Chondrocyte (in vitro differentiated cells): ENCODE measurements around the gene TEX52. TPM values are rescaled to one million over a fixed set of nuclear protein-coding genes. Genes with fewer than 3 reads are reported as not detected.

Experiments used
- DNase-seq: peaks from one replicate; pipeline ENCODE4 v3.0.0; 2021; ENCODE audit warnings: mixed read lengths, low spot score
- H3K27ac Mint-ChIP-seq: one replicate; pipeline ENCODE4 v1.8.0; 2021; ENCODE audit warnings: mild to moderate bottlenecking, moderate library complexity, mixed read lengths; ENCODE audit not compliant: unreplicated experiment
- H3K27me3 Mint-ChIP-seq: 2 replicates; pipeline ENCODE4 v1.8.0; 2021; ENCODE audit warnings: low read depth, mixed read lengths
- H3K36me3 Mint-ChIP-seq: 2 replicates; pipeline ENCODE4 v1.8.0; 2021; ENCODE audit warnings: low read depth, mixed read lengths
- H3K4me1 Mint-ChIP-seq: 2 replicates; pipeline ENCODE4 v1.8.0; 2021; ENCODE audit warnings: low read depth, mild to moderate bottlenecking, mixed read lengths
- H3K4me3 Mint-ChIP-seq: one replicate; pipeline ENCODE4 v1.8.0; 2021; ENCODE audit warnings: mild to moderate bottlenecking, moderate library complexity, mixed read lengths; ENCODE audit not compliant: unreplicated experiment
- H3K9me3 Mint-ChIP-seq: 2 replicates; pipeline ENCODE4 v1.8.0; 2021; ENCODE audit warnings: low read depth, mixed read lengths
- long read RNA-seq: library from polyadenylated mRNA; stranded (forward); transcript quantifications from one replicate; pipeline ENCODE4 v2.0.0, GENCODE V29; 2021
- total RNA-seq: library from RNA; stranded (reverse); gene quantifications from 3 replicates; pipeline ENCODE4 v1.2.1, GENCODE V29; 2021
- TF ChIP-seq, protein P1 (sequence below): fragments of 200-600 bp; sonication (generic); IDR thresholded peaks from 2 replicates; pipeline ENCODE4 v1.5.0; 2021; ENCODE audit warnings: antibody characterized with exemption, mild to moderate bottlenecking, moderate library complexity

Gene TEX52
- total RNA-seq = not detected in 3 replicates
- long read RNA-seq = 0 reads

GRCh38 chr12:2857021-2857431 is at the start of gene TEX52:
Gene TEX52, minus strand, starts transcription at chr12:2857039. Its CDS starts 13 bp downstream, at chr12:2857026.
- no peak within 1 kb of the TSS for H3K4me3 Mint-ChIP-seq
- peaks cover 2% of the 10 kb centered on the region for H3K36me3 Mint-ChIP-seq
- H3K27me3 Mint-ChIP-seq = no peaks in the 10 kb centered on the region
- no peak within 1 kb of the TSS for H3K27ac Mint-ChIP-seq
- no peaks in the 10 kb centered on the region for H3K9me3 Mint-ChIP-seq
- H3K4me1 Mint-ChIP-seq = peaks cover 7% of the 10 kb centered on the region
- DNase-seq = peak; percentile 70
- TF ChIP-seq, protein P1, sequence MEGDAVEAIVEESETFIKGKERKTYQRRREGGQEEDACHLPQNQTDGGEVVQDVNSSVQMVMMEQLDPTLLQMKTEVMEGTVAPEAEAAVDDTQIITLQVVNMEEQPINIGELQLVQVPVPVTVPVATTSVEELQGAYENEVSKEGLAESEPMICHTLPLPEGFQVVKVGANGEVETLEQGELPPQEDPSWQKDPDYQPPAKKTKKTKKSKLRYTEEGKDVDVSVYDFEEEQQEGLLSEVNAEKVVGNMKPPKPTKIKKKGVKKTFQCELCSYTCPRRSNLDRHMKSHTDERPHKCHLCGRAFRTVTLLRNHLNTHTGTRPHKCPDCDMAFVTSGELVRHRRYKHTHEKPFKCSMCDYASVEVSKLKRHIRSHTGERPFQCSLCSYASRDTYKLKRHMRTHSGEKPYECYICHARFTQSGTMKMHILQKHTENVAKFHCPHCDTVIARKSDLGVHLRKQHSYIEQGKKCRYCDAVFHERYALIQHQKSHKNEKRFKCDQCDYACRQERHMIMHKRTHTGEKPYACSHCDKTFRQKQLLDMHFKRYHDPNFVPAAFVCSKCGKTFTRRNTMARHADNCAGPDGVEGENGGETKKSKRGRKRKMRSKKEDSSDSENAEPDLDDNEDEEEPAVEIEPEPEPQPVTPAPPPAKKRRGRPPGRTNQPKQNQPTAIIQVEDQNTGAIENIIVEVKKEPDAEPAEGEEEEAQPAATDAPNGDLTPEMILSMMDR = no peak

GRCh38 chr12:2904260-2904659 is 47.4 kb upstream of the TEX52 start:
- DNase-seq = no peak
- H3K4me3 Mint-ChIP-seq = no peak overlapping the region
- H3K4me1 Mint-ChIP-seq = peaks cover 10% of the 10 kb centered on the region
- no peak overlapping the region for H3K27ac Mint-ChIP-seq
- no peaks in the 10 kb centered on the region for H3K27me3 Mint-ChIP-seq
- no peaks in the 10 kb centered on the region for H3K36me3 Mint-ChIP-seq
- no peaks in the 10 kb centered on the region for H3K9me3 Mint-ChIP-seq
- TF ChIP-seq, protein P1 = no peak

GRCh38 chr12:2902272-2902880 is 45.5 kb upstream of the TEX52 start:
- H3K36me3 Mint-ChIP-seq = no peaks in the 10 kb centered on the region
- H3K4me1 Mint-ChIP-seq = peaks cover 10% of the 10 kb centered on the region
- no peak for DNase-seq
- H3K27me3 Mint-ChIP-seq = no peaks in the 10 kb centered on the region
- TF ChIP-seq, protein P1 = no peak
- H3K9me3 Mint-ChIP-seq = no peaks in the 10 kb centered on the region
- no peak overlapping the region for H3K27ac Mint-ChIP-seq
- no peak overlapping the region for H3K4me3 Mint-ChIP-seq

- TF ChIP-seq, protein P1 = no peak
- H3K27ac Mint-ChIP-seq = no peak overlapping the region
- no peak overlapping the region for H3K4me3 Mint-ChIP-seq
- H3K27me3 Mint-ChIP-seq = no peaks in the 10 kb centered on the region
- H3K36me3 Mint-ChIP-seq = no peaks in the 10 kb centered on the region
- DNase-seq = no peak
- H3K9me3 Mint-ChIP-seq = no peaks in the 10 kb centered on the region
- peaks cover 17% of the 10 kb centered on the region for H3K4me1 Mint-ChIP-seq
Observed at GRCh38 chr12:2900642-2901041, 43.8 kb upstream of the TEX52 start.

DNA sequence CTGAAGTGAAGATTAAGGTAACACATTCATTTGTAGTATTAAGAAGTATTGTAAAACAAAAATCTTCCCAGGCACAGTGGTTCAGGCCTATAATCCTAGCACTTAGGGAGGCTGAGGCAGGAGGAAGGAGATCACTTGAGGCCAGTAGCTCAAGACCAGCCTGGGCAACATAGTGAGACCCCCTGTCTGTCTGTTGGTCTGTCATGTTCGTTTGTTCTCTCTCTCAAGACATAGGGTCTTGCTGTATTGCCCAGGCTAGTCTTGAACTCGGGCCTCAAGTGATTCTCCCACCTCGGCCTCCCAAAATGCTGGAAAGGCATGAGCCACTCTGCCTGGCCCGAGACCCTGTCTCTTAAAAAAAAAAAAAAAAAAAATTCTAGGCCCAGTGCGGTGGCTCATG is 40.6 kb upstream of the TEX52 start:
- TF ChIP-seq, protein P1 = no peak
- Mint-ChIP-seq H3K27me3 (no peaks in the 10 kb centered on the region), H3K4me3 (no peak overlapping the region), H3K27ac (no peak overlapping the region), H3K36me3 (no peaks in the 10 kb centered on the region), H3K4me1 (peaks cover 38% of the 10 kb centered on the region), H3K9me3 (no peaks in the 10 kb centered on the region)
- no peak for DNase-seq
